Trophoblast cell (in vitro differentiated cells and primary cell): ENCODE measurements around the gene CCDC38.
A peak's percentile ranks its signal among the peaks of the same experiment; 100 is the strongest.

Experiments
- DNase-seq, 2 donors: peaks; one replicate each; pipeline ENCODE4 v3.0.0-alpha.2; 2016
- H2AFZ ChIP-seq: 2 replicates; pipeline ENCODE4 v1.6.1; 2013; ENCODE audit warnings: low read length, moderate library complexity, mild to moderate bottlenecking; ENCODE audit not compliant: insufficient read depth, poor library complexity
- H2AK5ac ChIP-seq: 2 replicates; pipeline ENCODE4 v1.6.1; 2013; ENCODE audit warnings: mild to moderate bottlenecking, low read length
- H2BK120ac ChIP-seq: 2 replicates; pipeline ENCODE4 v1.6.1; 2013; ENCODE audit warnings: low read length, mild to moderate bottlenecking, moderate library complexity; ENCODE audit not compliant: insufficient read depth, poor library complexity
- H2BK12ac ChIP-seq: 2 replicates; pipeline ENCODE4 v1.6.1; 2013; ENCODE audit warnings: mild to moderate bottlenecking, low read length, moderate library complexity
- H2BK5ac ChIP-seq: 2 replicates; pipeline ENCODE4 v1.6.1; 2013; ENCODE audit warnings: low read length, low read depth, moderate library complexity, mild to moderate bottlenecking; ENCODE audit not compliant: poor library complexity
- H3K14ac ChIP-seq: 2 replicates; pipeline ENCODE4 v1.6.1; 2013; ENCODE audit warnings: mild to moderate bottlenecking, low read length
- H3K18ac ChIP-seq: 2 replicates; pipeline ENCODE4 v1.6.1; 2013; ENCODE audit warnings: mild to moderate bottlenecking, low read length
- H3K23ac ChIP-seq: 2 replicates; pipeline ENCODE4 v1.6.1; 2013; ENCODE audit warnings: low read length
- H3K27ac ChIP-seq: 2 replicates; pipeline ENCODE4 v1.5.1; 2013; ENCODE audit warnings: low read depth, mild to moderate bottlenecking, inconsistent platforms, low read length, moderate library complexity
- H3K27me3 ChIP-seq: 2 replicates; pipeline ENCODE4 v1.6.1; 2013; ENCODE audit warnings: inconsistent platforms, mild to moderate bottlenecking, low read length, moderate library complexity; ENCODE audit not compliant: insufficient read depth
- H3K36me3 ChIP-seq, 2 experiments: 1 replicate in 1 of 2; 2 replicates in 1 of 2; pipeline ENCODE4 v1.6.1; 2013; ENCODE audit warnings: low read length in 2 of 2, mild to moderate bottlenecking in 2 of 2, moderate library complexity in 1 of 2; ENCODE audit not compliant: insufficient read depth in 2 of 2, control insufficient read depth in 1 of 2
- H3K4ac ChIP-seq: 2 replicates; pipeline ENCODE4 v1.6.1; 2013; ENCODE audit warnings: low read depth, mild to moderate bottlenecking, low read length, moderate library complexity
- H3K4me1 ChIP-seq, 2 experiments: 1 replicate in 1 of 2; 2 replicates in 1 of 2; pipeline ENCODE4 v1.6.1; 2013; ENCODE audit warnings: low read length in 2 of 2, mild to moderate bottlenecking in 2 of 2, moderate library complexity in 1 of 2; ENCODE audit not compliant: insufficient read depth in 2 of 2, control insufficient read depth in 1 of 2
- H3K4me2 ChIP-seq: 2 replicates; pipeline ENCODE4 v1.6.1; 2013; ENCODE audit warnings: inconsistent platforms, mild to moderate bottlenecking, low read length, moderate library complexity
- H3K4me3 ChIP-seq: 2 replicates; pipeline ENCODE4 v1.5.1; 2013; ENCODE audit warnings: mild to moderate bottlenecking, low read depth, low read length, inconsistent platforms
- H3K79me1 ChIP-seq: one replicate; pipeline ENCODE4 v1.6.1; 2013; ENCODE audit warnings: low read length
- H3K79me2 ChIP-seq: 2 replicates; pipeline ENCODE4 v1.6.1; 2013; ENCODE audit warnings: low read length, mild to moderate bottlenecking; ENCODE audit not compliant: control insufficient read depth, insufficient read depth, poor library complexity
- H3K9ac ChIP-seq: 2 replicates; pipeline ENCODE4 v1.6.1; 2013; ENCODE audit warnings: mild to moderate bottlenecking, low read length
- H3K9me3 ChIP-seq: 2 replicates; pipeline ENCODE4 v1.6.1; 2013; ENCODE audit warnings: low read depth, mild to moderate bottlenecking, control low read depth, inconsistent platforms, low read length; ENCODE audit not compliant: insufficient read depth
- H4K12ac ChIP-seq: 2 replicates; pipeline ENCODE4 v1.6.1; 2013; ENCODE audit warnings: low read depth, mild to moderate bottlenecking, low read length, moderate library complexity
- H4K8ac ChIP-seq: 2 replicates; pipeline ENCODE4 v1.6.1; 2013; ENCODE audit warnings: low read depth, mild to moderate bottlenecking, low read length, moderate library complexity
- H4K91ac ChIP-seq: one replicate; pipeline ENCODE4 v1.6.1; 2013; ENCODE audit warnings: low read depth, mild to moderate bottlenecking, low read length, moderate library complexity
- WGBS: extraction: QIAGEN DNeasy Blood & Tissue Kit; methylation state at CpG from one replicate; pipeline ENCODE4 v1.1.7; 2013; ENCODE audit warnings: missing lambda C conversion rate; ENCODE audit not compliant: insufficient read length, insufficient coverage; ENCODE audit errors: extremely low coverage; 5-methylcytosine and 5-hydroxymethylcytosine counted together

The CCDC38 gene

GRCh38 chr12:95834572-95834971 lies 107.8 kb downstream of the CCDC38 start:
- no peaks in the 10 kb centered on the region for H3K79me1 ChIP-seq
- no peak for DNase-seq
- no peak overlapping the region for H2BK12ac ChIP-seq

GRCh38 chr12:95830335-95831089 lies 111.9 kb downstream of the CCDC38 start:
- no peak overlapping the region for H3K18ac ChIP-seq
- no peaks in the 10 kb centered on the region for H3K79me1 ChIP-seq
- no peak overlapping the region for H3K4me3 ChIP-seq
- H3K23ac ChIP-seq, result no peak overlapping the region
- no peaks in the 10 kb centered on the region for H3K79me2 ChIP-seq
- no peaks in the 10 kb centered on the region for H3K4me1 ChIP-seq
- DNase-seq, result no peak
- H2BK120ac ChIP-seq, result no peak overlapping the region
- no peak overlapping the region for H2AFZ ChIP-seq
- no peak overlapping the region for H3K4me2 ChIP-seq
- H2BK12ac ChIP-seq, result no peak overlapping the region
- no peak overlapping the region for H4K91ac ChIP-seq
- no peak overlapping the region for H4K12ac ChIP-seq
- no peak overlapping the region for H4K8ac ChIP-seq
- H2AK5ac ChIP-seq, result no peak overlapping the region
- WGBS, result no CpG with 5 or more reads among the region's 2 CpGs
- no peaks in the 10 kb centered on the region for H3K9me3 ChIP-seq
- H3K9ac ChIP-seq, result no peak overlapping the region
- no peak overlapping the region for H3K14ac ChIP-seq
- H3K27me3 ChIP-seq, result no peaks in the 10 kb centered on the region
- H3K27ac ChIP-seq, result no peak overlapping the region
- H3K4ac ChIP-seq, result no peak overlapping the region
- H3K36me3 ChIP-seq, result no peaks in the 10 kb centered on the region
- H2BK5ac ChIP-seq, result no peak overlapping the region

More at GRCh38 chr12:95834572-95834971, 107.8 kb downstream of the CCDC38 start:
- H3K14ac ChIP-seq, result no peak overlapping the region
- H2BK5ac ChIP-seq, result no peak overlapping the region
- H3K9me3 ChIP-seq, result no peaks in the 10 kb centered on the region
- H3K27ac ChIP-seq, result no peak overlapping the region
- no peak overlapping the region for H3K23ac ChIP-seq
- no peak overlapping the region for H2AFZ ChIP-seq
- H3K27me3 ChIP-seq, result no peaks in the 10 kb centered on the region
- H3K18ac ChIP-seq, result no peak overlapping the region
- H4K91ac ChIP-seq, result no peak overlapping the region
- no peak overlapping the region for H4K8ac ChIP-seq
- no peak overlapping the region for H3K9ac ChIP-seq
- H2BK120ac ChIP-seq, result no peak overlapping the region
- H3K79me2 ChIP-seq, result no peaks in the 10 kb centered on the region
- H3K36me3 ChIP-seq, result no peaks in the 10 kb centered on the region
- H3K4me1 ChIP-seq, result no peaks in the 10 kb centered on the region
- H3K4me3 ChIP-seq, result no peak overlapping the region
- H3K4me2 ChIP-seq, result no peak overlapping the region
- H2AK5ac ChIP-seq, result no peak overlapping the region
- no peak overlapping the region for H4K12ac ChIP-seq
- H3K4ac ChIP-seq, result no peak overlapping the region
- WGBS, result no CpG with 5 or more reads among the region's 1 CpG

- Histone ChIP-seq H2BK5ac (no peak overlapping the region), H2BK120ac (no peak overlapping the region), H2AFZ (no peak overlapping the region), H3K4ac (no peak overlapping the region), H3K79me1 (no peaks in the 10 kb centered on the region), H4K12ac (no peak overlapping the region), H3K18ac (no peak overlapping the region), H4K8ac (no peak overlapping the region), H3K79me2 (no peaks in the 10 kb centered on the region), H4K91ac (no peak overlapping the region), H3K23ac (no peak overlapping the region), H3K4me2 (no peak overlapping the region), H3K14ac (no peak overlapping the region), H3K27ac (no peak overlapping the region), H3K9me3 (no peaks in the 10 kb centered on the region), H3K9ac (no peak overlapping the region), H3K4me1 (no peaks in the 10 kb centered on the region), H3K27me3 (no peaks in the 10 kb centered on the region), H3K36me3 (no peaks in the 10 kb centered on the region), H3K4me3 (no peak overlapping the region), H2BK12ac (no peak overlapping the region), H2AK5ac (no peak overlapping the region)
- DNase-seq, result no peak
Observed at GRCh38 chr12:95829395-95829794, 113.0 kb downstream of the CCDC38 start.

GRCh38 chr12:95820096-95820703 lies 122.2 kb downstream of the CCDC38 start:
- Histone ChIP-seq H3K4me1 (no peaks in the 10 kb centered on the region), H2BK120ac (no peak overlapping the region)

More at GRCh38 chr12:95820096-95820703, 122.2 kb downstream of the CCDC38 start:
- Histone ChIP-seq H3K4me2 (no peak overlapping the region), H3K18ac (no peak overlapping the region), H2AK5ac (no peak overlapping the region), H4K12ac (no peak overlapping the region), H3K27me3 (no peaks in the 10 kb centered on the region), H3K36me3 (no peaks in the 10 kb centered on the region), H3K79me1 (no peaks in the 10 kb centered on the region), H2BK12ac (no peak overlapping the region), H2BK5ac (no peak overlapping the region), H3K79me2 (no peaks in the 10 kb centered on the region), H3K27ac (no peak overlapping the region), H3K23ac (no peak overlapping the region), H3K14ac (no peak overlapping the region), H4K8ac (no peak overlapping the region), H3K9me3 (no peaks in the 10 kb centered on the region), H3K9ac (no peak overlapping the region), H4K91ac (no peak overlapping the region), H3K4ac (no peak overlapping the region), H2AFZ (no peak overlapping the region), H3K4me3 (no peak overlapping the region)
- no CpG with 5 or more reads among the region's 1 CpG for WGBS
- DNase-seq, result peak in 1 of 2 donors; percentile 57
